Measurements from ENCODE around the gene GLRX2.
A peak's percentile ranks its signal among the peaks of the same experiment; 100 is the strongest.

GLRX2 gene

GRCh38 chr1:193110864-193111263 lies 5.7 kb upstream of the GLRX2 start:
- H3K4me3 ChIP-seq (ENCODE audit: low read depth, low read length), result no peak overlapping the region
- TF ChIP-seq, protein P1, sequence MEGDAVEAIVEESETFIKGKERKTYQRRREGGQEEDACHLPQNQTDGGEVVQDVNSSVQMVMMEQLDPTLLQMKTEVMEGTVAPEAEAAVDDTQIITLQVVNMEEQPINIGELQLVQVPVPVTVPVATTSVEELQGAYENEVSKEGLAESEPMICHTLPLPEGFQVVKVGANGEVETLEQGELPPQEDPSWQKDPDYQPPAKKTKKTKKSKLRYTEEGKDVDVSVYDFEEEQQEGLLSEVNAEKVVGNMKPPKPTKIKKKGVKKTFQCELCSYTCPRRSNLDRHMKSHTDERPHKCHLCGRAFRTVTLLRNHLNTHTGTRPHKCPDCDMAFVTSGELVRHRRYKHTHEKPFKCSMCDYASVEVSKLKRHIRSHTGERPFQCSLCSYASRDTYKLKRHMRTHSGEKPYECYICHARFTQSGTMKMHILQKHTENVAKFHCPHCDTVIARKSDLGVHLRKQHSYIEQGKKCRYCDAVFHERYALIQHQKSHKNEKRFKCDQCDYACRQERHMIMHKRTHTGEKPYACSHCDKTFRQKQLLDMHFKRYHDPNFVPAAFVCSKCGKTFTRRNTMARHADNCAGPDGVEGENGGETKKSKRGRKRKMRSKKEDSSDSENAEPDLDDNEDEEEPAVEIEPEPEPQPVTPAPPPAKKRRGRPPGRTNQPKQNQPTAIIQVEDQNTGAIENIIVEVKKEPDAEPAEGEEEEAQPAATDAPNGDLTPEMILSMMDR (IDR thresholded peaks at IDR 0.05; ENCODE audit: low read depth, low read length), result no peak

DNA sequence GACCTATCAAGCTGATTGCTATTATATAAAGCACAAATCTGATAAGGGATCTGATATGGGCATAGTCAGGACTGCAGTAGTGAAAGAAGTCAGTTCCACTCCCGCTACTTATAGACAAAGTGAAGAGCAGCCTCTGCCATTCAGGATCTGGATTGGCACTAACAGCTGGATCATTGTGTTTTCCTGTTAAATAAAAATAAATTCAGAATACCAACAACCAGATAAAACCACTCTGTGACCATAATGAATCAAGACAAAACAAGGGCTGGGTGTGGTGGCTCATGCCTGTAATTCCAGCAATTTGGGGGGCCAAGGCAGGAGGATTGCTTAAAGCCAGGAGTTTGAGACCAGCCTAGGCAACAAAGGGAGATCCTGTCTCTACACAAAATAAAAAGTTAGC lies 5.0 kb upstream of the GLRX2 start:
- TF ChIP-seq, protein P1 (IDR thresholded peaks at IDR 0.05; ENCODE audit: low read depth, low read length), result no peak
- no peak overlapping the region for H3K4me3 ChIP-seq (ENCODE audit: low read depth, low read length)

DNA sequence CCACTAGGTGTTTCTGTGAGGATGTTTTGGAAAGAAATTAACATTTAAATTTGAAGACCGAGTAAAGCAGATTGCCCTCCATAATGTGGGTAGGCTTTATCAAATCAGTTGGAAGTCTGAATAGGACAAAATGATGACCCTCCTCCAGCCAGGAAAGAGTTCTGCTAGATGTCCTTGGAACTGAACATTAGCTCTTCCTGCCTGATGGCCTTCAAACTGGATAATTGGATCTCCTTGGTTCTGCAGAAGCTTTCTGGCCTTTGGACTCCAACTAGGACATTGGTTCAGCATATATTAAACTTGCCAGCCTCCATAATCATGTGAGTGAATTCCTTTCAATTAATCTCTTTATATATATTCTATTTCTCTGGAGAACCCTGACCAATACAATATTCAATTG lies 4.4 kb upstream of the GLRX2 start:
- TF ChIP-seq, protein P1 (IDR thresholded peaks at IDR 0.05; ENCODE audit: low read depth, low read length), result no peak

GRCh38 chr1:193108471-193108870 lies 3.3 kb upstream of the GLRX2 start:
- H3K4me3 ChIP-seq (ENCODE audit: low read depth, low read length), result no peak overlapping the region
- TF ChIP-seq, protein P1 (IDR thresholded peaks at IDR 0.05; ENCODE audit: low read depth, low read length), result no peak

More for the DNA sequence above, 4.4 kb upstream of the GLRX2 start:
- no peak overlapping the region for H3K4me3 ChIP-seq (ENCODE audit: low read depth, low read length)

GRCh38 chr1:193105821-193106177 lies 585 bp upstream of the GLRX2 start:
- H3K4me3 ChIP-seq (ENCODE audit: low read depth, low read length), result peak overlapping the region; percentile 71
- TF ChIP-seq, protein P1 (IDR thresholded peaks at IDR 0.05; ENCODE audit: low read depth, low read length), result no peak

GRCh38 chr1:193104502-193104906 lies 710 bp downstream of the GLRX2 start:
- peak overlapping the region; percentile 71 for H3K4me3 ChIP-seq (ENCODE audit: low read depth, low read length)
- TF ChIP-seq, protein P1 (IDR thresholded peaks at IDR 0.05; ENCODE audit: low read depth, low read length), result no peak

DNA sequence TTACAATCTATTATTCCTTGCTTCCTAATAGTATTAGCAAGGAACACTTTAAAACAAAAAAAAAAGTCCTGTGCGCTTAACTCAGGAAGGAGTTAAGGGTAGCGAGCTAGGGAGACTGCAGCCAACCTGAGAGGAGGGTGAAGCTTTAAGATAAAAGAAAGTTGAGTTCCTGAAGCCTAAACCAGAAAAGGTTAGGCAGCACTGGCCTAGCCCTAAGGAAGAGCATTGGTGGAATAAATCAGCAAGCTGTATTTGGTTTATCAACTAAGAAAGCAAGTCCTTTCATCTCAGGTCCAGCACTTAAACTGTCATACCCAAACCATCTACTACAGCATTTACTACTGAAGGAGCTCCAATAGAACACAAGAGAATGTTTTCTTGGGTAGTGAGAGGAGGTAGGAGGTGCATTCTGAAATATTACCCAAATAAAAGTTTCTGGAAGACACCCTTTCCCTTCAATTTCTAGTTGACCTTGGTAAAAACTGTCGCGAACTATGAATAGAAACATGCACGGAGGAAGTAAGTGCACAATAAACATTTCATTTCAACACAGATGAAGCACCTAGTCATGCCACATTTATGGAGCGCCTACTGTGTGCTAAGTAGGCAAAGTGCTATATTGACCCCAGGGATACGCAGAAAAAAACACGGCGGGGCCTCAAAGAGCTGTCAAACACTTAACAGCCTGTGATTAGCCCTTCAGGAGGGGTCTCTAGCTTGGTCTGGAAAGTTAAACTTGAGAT lies 1.3 kb downstream of the GLRX2 start:
- TF ChIP-seq, protein P1 (IDR thresholded peaks at IDR 0.05; ENCODE audit: low read depth, low read length), result no peak

More for the DNA sequence above, 1.3 kb downstream of the GLRX2 start:
- peak overlapping the region; percentile 71 for H3K4me3 ChIP-seq (ENCODE audit: low read depth, low read length)

Data from WI38 (cell line).